Kidney (tissue), 14 donors: ENCODE results near the gene KRT17. TPM values are rescaled to one million over a fixed set of nuclear protein-coding genes. Genes with fewer than 3 reads are reported as not detected.
A peak's percentile ranks its signal among the peaks of the same experiment; 100 is the strongest.

Source experiments
- DNase-seq, 5 donors: peaks; one replicate each; pipeline ENCODE4 v3.0.0-alpha.2; 2013 to 2020
- FAIRE-seq: peaks from 2 replicates; lab custom pipeline; 2012; peaks lifted over from hg19 to GRCh38; lab: Jason Lieb, UNC
- H3K27ac ChIP-seq, 2 donors: one replicate each; pipeline ENCODE4 v1.7.0; 2013; ENCODE audit warnings: low read depth in 2 of 2, low read length in 2 of 2, inconsistent platforms in 1 of 2
- H3K27me3 ChIP-seq: one replicate; pipeline ENCODE4 v1.7.1; 2013; ENCODE audit warnings: low read length, inconsistent platforms; ENCODE audit not compliant: control insufficient read depth, insufficient read depth
- H3K36me3 ChIP-seq, 3 donors: one replicate each; pipeline versions ENCODE4 v1.7.0 to v1.7.1; 2013; ENCODE audit warnings: low read length in 3 of 3, control low read depth in 1 of 3, inconsistent platforms in 1 of 3; ENCODE audit not compliant: insufficient read depth in 3 of 3, control insufficient read depth in 2 of 3
- H3K4me1 ChIP-seq, 3 donors: one replicate each; pipeline versions ENCODE4 v1.7.0 to v1.7.1; 2013; ENCODE audit warnings: low read length in 3 of 3, inconsistent platforms in 1 of 3, low read depth in 1 of 3; ENCODE audit not compliant: control insufficient read depth in 2 of 3, insufficient read depth in 2 of 3
- H3K4me3 ChIP-seq, 3 donors: one replicate each; pipeline versions ENCODE4 v1.7.0 to v1.8.1; 2013; ENCODE audit warnings: low read length in 3 of 3, control low read depth in 1 of 3, inconsistent platforms in 1 of 3
- H3K9ac ChIP-seq, 3 donors: one replicate each; pipeline versions ENCODE4 v1.7.0 to v1.7.1; 2013; ENCODE audit warnings: low read length in 3 of 3, control low read depth in 1 of 3, inconsistent platforms in 1 of 3
- H3K9me3 ChIP-seq, 3 donors: one replicate each; pipeline versions ENCODE4 v1.7.0 to v1.7.1; 2013; ENCODE audit warnings: low read length in 3 of 3, control low read depth in 1 of 3, inconsistent platforms in 1 of 3; ENCODE audit not compliant: control insufficient read depth in 2 of 3, insufficient read depth in 1 of 3
- intact Hi-C: fragments of 100-400 bp; cut with DNase I; formaldehyde crosslinking; loops from one replicate; pipeline ENCODE4 v1.11.1; 2022
- polyA plus RNA-seq: library from polyadenylated mRNA; stranded (reverse); fragments of 350-450 nt; fragmentation: Illumina TruSeq; extraction: RNeasy Lipid Tissue Mini Kit (QIAGEN cat#74804); gene quantifications from one replicate; pipeline ENCODE4 v1.2.3, GENCODE V29; 2014; ENCODE audit warnings: low read depth, low replicate concordance; ENCODE audit not compliant: insufficient read depth
- total RNA-seq: library from RNA; stranded (reverse); fragmentation: NEBNext Ultra II Directional; extraction: Animal tissue kit (Norgen Biotek cat#: 25700); gene quantifications from one replicate; pipeline ENCODE4 v1.2.1, GENCODE V29; 2021
- TF ChIP-seq, protein P1 (sequence below): IDR thresholded peaks from 3 replicates; pipeline ENCODE4 v1.5.1; 2012; ENCODE audit warnings: mild to moderate bottlenecking, moderate library complexity, borderline replicate concordance; ENCODE audit not compliant: insufficient read depth; ENCODE audit errors: extremely low read depth
- donor health status: control.
- donor health status: control.
- donor health status: control.
- donor health status: control.
- donor health status: control.
- donor health status: DM: yes; HTN: yes; CAD: no.
- donor health status: Normal renal cell carcinoma (clear cell type).

Gene KRT17
- total and polyA plus RNA-seq, 2 donors from 2014 or later: 5.5 to 11.1 TPM

DNA sequence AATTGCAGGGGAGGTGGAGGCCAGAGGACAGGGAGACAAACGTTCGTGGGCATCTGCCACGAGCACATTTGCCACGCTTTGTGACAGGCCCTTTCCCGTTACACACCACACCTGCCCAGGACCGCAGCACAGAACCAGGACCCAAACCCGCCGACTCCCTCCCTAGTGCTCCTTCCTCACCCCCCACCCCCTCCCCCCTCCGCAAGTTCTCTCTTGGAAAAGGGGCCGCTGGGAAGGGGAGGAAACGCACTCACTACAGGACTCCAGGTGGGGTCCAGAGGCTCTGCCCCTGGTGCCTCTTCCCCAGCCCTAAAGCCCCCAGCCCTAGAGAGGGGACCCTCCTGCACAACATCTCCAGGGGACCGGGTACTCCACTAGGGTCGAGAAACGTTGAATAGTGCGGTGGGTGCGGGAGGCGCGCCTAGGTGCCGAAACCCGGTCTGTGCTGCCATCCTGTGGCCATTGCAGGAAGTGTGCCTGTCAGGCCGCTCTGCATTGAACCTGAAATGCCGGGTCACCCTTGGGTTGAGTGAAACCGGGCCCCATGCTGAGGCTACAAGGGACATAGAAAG lies 42.4 kb upstream of the KRT17 start:
- H3K27ac ChIP-seq: peak overlapping the region; percentile 66 to 95
- H3K9me3 ChIP-seq: no peaks in the 10 kb centered on the region
- H3K36me3 ChIP-seq: no peaks in the 10 kb centered on the region
- DNase-seq: peak; percentile 85 to 93 (median 89)
- peaks cover 0 to 24% (median 0%) of the 10 kb centered on the region in 3 donors for H3K4me1 ChIP-seq
- H3K4me3 ChIP-seq: peak overlapping the region; percentile 41 to 70 (median 55)
- no peaks in the 10 kb centered on the region for H3K27me3 ChIP-seq
- no peak for FAIRE-seq
- TF ChIP-seq, protein P1, sequence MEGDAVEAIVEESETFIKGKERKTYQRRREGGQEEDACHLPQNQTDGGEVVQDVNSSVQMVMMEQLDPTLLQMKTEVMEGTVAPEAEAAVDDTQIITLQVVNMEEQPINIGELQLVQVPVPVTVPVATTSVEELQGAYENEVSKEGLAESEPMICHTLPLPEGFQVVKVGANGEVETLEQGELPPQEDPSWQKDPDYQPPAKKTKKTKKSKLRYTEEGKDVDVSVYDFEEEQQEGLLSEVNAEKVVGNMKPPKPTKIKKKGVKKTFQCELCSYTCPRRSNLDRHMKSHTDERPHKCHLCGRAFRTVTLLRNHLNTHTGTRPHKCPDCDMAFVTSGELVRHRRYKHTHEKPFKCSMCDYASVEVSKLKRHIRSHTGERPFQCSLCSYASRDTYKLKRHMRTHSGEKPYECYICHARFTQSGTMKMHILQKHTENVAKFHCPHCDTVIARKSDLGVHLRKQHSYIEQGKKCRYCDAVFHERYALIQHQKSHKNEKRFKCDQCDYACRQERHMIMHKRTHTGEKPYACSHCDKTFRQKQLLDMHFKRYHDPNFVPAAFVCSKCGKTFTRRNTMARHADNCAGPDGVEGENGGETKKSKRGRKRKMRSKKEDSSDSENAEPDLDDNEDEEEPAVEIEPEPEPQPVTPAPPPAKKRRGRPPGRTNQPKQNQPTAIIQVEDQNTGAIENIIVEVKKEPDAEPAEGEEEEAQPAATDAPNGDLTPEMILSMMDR: peak; percentile 95
- peak overlapping the region in 2 of 3 donors; percentile 59 to 83 for H3K9ac ChIP-seq
- intact Hi-C loops: loop anchor here (10.0 kb wide), 1 partner anchor 112 kb away; no protein-coding TSS in a partner anchor

DNA sequence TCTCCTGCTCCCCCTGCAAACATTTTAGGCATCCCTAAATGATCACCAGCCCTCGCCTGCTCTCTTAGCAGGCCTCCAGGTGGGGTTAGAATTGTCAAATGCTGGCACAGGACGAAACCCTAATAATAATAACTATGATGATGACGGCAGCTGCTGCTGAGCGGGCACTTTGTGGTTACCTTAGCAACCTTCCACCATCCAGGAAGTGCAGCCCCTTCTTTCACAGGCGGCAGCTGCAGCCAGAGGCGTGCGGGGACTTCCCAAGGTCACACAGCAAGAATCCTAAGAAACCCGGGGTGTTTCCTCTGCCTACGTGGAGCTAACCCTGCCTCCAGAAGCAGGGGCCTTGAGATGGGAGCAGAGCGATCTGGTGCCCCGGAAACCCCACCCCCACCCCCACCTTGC lies 41.9 kb upstream of the KRT17 start:
- Histone ChIP-seq H3K36me3 (no peaks in the 10 kb centered on the region), H3K4me1 (peaks cover 0 to 24% (median 0%) of the 10 kb centered on the region in 3 donors), H3K27me3 (no peaks in the 10 kb centered on the region), H3K27ac (peak overlapping the region; percentile 66 to 95), H3K9ac (peak overlapping the region in 2 of 3 donors; percentile 73 to 83), H3K4me3 (peak overlapping the region in 2 of 3 donors; percentile 55 to 70), H3K9me3 (no peaks in the 10 kb centered on the region)
- peak; percentile 37 to 79 (median 65) for DNase-seq
- no peak for FAIRE-seq
- TF ChIP-seq, protein P1: no peak
- intact Hi-C loops: loop anchor here (10.0 kb wide), 1 partner anchor 111 kb away; no protein-coding TSS in a partner anchor

- H3K27me3 ChIP-seq: no peaks in the 10 kb centered on the region
- H3K27ac ChIP-seq: peak overlapping the region; percentile 71 to 95
- H3K9ac ChIP-seq: peak overlapping the region in 2 of 3 donors; percentile 83 to 96
- no peaks in the 10 kb centered on the region for H3K36me3 ChIP-seq
- H3K4me1 ChIP-seq: peaks cover 0 to 24% (median 0%) of the 10 kb centered on the region in 3 donors
- DNase-seq (peak; percentile 88 to 96 (median 94)), FAIRE-seq (no peak)
- intact Hi-C loops: loop anchor here (10.0 kb wide), 1 partner anchor 111 kb away; no protein-coding TSS in a partner anchor
- peak overlapping the region; percentile 21 to 86 (median 70) for H3K4me3 ChIP-seq
- H3K9me3 ChIP-seq: no peaks in the 10 kb centered on the region
- TF ChIP-seq, protein P1: peak; percentile 93
Measured at GRCh38 chr17:41665566-41666236, 41.3 kb upstream of the KRT17 start.
